Stimulated activated CD8-positive, alpha-beta memory T cell treated with anti-CD3 and anti-CD28 coated beads, Interleukin-2, amount 100 ng/mL, for 1 hour (primary cell): ENCODE measurements around the gene GPR161.
"Not testable (repeated sequence)": the region's sequence is repeated elsewhere in the genome, so short reads cannot be mapped to it uniquely, and the experiment has no call there.

Experiments used
- DNase-seq, 2 donors: peaks; one replicate each; pipeline ENCODE4 v3.0.0-alpha.2; 2020; ENCODE audit warnings: low read depth in 2 of 2

GPR161 gene

GRCh38 chr1:168136709-168137514 is at the start of gene GPR161:
Gene GPR161, minus strand, starts transcription at chr1:168136930. Its CDS starts 32,080 bp downstream, at chr1:168104850.
- no peak for DNase-seq

GRCh38 chr1:168181063-168181720 is 44.5 kb upstream of the GPR161 start:
- DNase-seq: not testable (repeated sequence)

- no peak for DNase-seq
These were observed 43.4 kb upstream of the GPR161 start for GRCh38 chr1:168180148-168180524.

GRCh38 chr1:168179438-168180147 is 42.9 kb upstream of the GPR161 start:
- no peak for DNase-seq

GRCh38 chr1:168178638-168179437 is 42.1 kb upstream of the GPR161 start, which contains the start of gene TIPRL:
Gene TIPRL, plus strand, starts transcription at chr1:168178962. Its CDS starts 116 bp downstream, at chr1:168179078.
- peak; percentile 85 to 86 for DNase-seq

- DNase-seq: no peak
These were observed 41.5 kb upstream of the GPR161 start for GRCh38 chr1:168178227-168178637.

GRCh38 chr1:168172250-168172915 is 35.7 kb upstream of the GPR161 start:
- DNase-seq: no peak

GRCh38 chr1:168170564-168171508 is 34.1 kb upstream of the GPR161 start:
- DNase-seq: no peak

- no peak for DNase-seq
These were observed 31.1 kb upstream of the GPR161 start for GRCh38 chr1:168167806-168168205.

- no peak for DNase-seq
These were observed 28.0 kb upstream of the GPR161 start for GRCh38 chr1:168164771-168165170.

- no peak for DNase-seq
These were observed 26.9 kb upstream of the GPR161 start for GRCh38 chr1:168163670-168164069.

- no peak for DNase-seq
These were observed 24.7 kb upstream of the GPR161 start for GRCh38 chr1:168161459-168161858.

GRCh38 chr1:168159979-168160378 is 23.2 kb upstream of the GPR161 start:
- no peak for DNase-seq

GRCh38 chr1:168159251-168159650 is 22.5 kb upstream of the GPR161 start:
- no peak for DNase-seq

GRCh38 chr1:168157638-168158037 is 20.9 kb upstream of the GPR161 start:
- no peak for DNase-seq

- no peak for DNase-seq
These were observed 19.2 kb upstream of the GPR161 start for GRCh38 chr1:168155910-168156309.

GRCh38 chr1:168154707-168155106 is 18.0 kb upstream of the GPR161 start:
- not testable (repeated sequence) for DNase-seq

GRCh38 chr1:168151935-168152334 is 15.2 kb upstream of the GPR161 start:
- no peak for DNase-seq

GRCh38 chr1:168150283-168150682 is 13.6 kb upstream of the GPR161 start:
- DNase-seq: no peak

- no peak for DNase-seq
These were observed 12.2 kb upstream of the GPR161 start for GRCh38 chr1:168148916-168149315.
